ENCODE measurements around the gene IGDCC3.

Gene IGDCC3

DNA sequence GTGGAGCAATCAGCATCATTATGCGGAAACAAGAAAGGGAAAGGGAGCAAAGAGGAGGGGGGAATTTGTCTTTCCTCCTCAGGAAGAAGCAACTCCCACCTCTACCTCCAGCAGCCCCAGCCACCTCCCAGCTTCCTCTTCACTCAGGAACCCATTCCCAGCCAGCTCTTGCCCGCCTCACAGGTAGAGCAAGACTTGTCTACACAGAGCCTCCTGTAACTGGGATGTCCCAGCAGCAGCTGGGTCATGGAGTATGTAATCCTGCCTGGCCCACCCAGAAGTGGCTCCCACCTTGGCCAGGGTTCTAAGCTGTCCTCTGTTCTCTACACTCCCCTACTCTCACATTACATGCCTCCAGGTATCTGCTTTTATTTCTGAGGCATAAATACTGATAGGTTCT is 14.0 kb downstream of the IGDCC3 start:
- Histone ChIP-seq H3K9me2 (ENCODE audit: low read depth, low read length) (no peaks in the 10 kb centered on the region), H3K4me1 (ENCODE audit: insufficient read depth, low read length, severe bottlenecking) (no peaks in the 10 kb centered on the region)
- TF ChIP-seq, protein P1, sequence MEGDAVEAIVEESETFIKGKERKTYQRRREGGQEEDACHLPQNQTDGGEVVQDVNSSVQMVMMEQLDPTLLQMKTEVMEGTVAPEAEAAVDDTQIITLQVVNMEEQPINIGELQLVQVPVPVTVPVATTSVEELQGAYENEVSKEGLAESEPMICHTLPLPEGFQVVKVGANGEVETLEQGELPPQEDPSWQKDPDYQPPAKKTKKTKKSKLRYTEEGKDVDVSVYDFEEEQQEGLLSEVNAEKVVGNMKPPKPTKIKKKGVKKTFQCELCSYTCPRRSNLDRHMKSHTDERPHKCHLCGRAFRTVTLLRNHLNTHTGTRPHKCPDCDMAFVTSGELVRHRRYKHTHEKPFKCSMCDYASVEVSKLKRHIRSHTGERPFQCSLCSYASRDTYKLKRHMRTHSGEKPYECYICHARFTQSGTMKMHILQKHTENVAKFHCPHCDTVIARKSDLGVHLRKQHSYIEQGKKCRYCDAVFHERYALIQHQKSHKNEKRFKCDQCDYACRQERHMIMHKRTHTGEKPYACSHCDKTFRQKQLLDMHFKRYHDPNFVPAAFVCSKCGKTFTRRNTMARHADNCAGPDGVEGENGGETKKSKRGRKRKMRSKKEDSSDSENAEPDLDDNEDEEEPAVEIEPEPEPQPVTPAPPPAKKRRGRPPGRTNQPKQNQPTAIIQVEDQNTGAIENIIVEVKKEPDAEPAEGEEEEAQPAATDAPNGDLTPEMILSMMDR (IDR thresholded peaks at IDR 0.05; ENCODE audit: low read length), result no peak
- TF ChIP-seq EZH2 (IDR thresholded peaks at IDR 0.05; ENCODE audit: borderline replicate concordance, low read length), result no peak

DNA sequence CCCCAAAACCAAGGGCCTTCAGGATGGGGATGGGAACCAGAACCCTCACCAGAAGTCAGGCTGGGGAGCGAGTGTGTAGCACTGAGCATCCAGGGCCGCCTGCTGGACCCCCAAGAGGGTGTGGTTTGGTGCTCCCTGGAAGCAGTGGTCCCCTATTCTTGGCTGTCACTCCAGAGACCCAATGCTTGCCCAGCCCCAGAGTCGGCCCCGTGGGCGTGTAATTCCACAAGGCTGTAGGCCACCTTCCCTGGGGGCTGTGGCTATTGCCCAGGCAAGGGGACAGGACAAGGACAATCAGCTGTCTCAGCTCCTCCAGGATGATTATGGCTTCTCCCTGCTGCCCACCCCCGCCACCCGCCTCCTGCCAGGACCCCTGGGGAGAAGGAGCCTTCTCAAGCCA is 14.5 kb downstream of the IGDCC3 start:
- Histone ChIP-seq H3K9me2 (ENCODE audit: low read depth, low read length) (no peaks in the 10 kb centered on the region), H3K4me3 (ENCODE audit: low read depth, low read length, poor library complexity, severe bottlenecking) (no peak overlapping the region), H3K36me3 (ENCODE audit: insufficient read depth, low read length) (no peaks in the 10 kb centered on the region), H3K27ac (ENCODE audit: low read depth, low read length, poor library complexity, severe bottlenecking) (no peak overlapping the region), H3F3A (ENCODE audit: insufficient read depth, low read length) (no peaks in the 10 kb centered on the region), H3K79me2 (ENCODE audit: insufficient read depth, low read length) (no peaks in the 10 kb centered on the region), H3K9ac (ENCODE audit: low read length) (no peak overlapping the region), H3K9me3 (ENCODE audit: low read length) (no peaks in the 10 kb centered on the region), H4K20me1 (ENCODE audit: insufficient read depth, low read length) (no peaks in the 10 kb centered on the region), H3K4me2 (ENCODE audit: low read length) (no peak overlapping the region), H2AFZ (ENCODE audit: low read length) (no peak overlapping the region), H3K27me3 (ENCODE audit: insufficient read depth, low read length) (no peaks in the 10 kb centered on the region), H3K4me1 (ENCODE audit: insufficient read depth, low read length, severe bottlenecking) (no peaks in the 10 kb centered on the region)
- TF ChIP-seq, protein P1 (IDR thresholded peaks at IDR 0.05; ENCODE audit: low read length), result no peak
- TF ChIP-seq EZH2 (IDR thresholded peaks at IDR 0.05; ENCODE audit: borderline replicate concordance, low read length), result no peak

More for the DNA sequence above, 14.0 kb downstream of the IGDCC3 start:
- Histone ChIP-seq H3K4me2 (ENCODE audit: low read length) (no peak overlapping the region), H3K27me3 (ENCODE audit: insufficient read depth, low read length) (no peaks in the 10 kb centered on the region), H3F3A (ENCODE audit: insufficient read depth, low read length) (no peaks in the 10 kb centered on the region), H4K20me1 (ENCODE audit: insufficient read depth, low read length) (no peaks in the 10 kb centered on the region), H3K4me3 (ENCODE audit: low read depth, low read length, poor library complexity, severe bottlenecking) (no peak overlapping the region), H3K36me3 (ENCODE audit: insufficient read depth, low read length) (no peaks in the 10 kb centered on the region), H3K27ac (ENCODE audit: low read depth, low read length, poor library complexity, severe bottlenecking) (no peak overlapping the region), H3K9ac (ENCODE audit: low read length) (no peak overlapping the region), H2AFZ (ENCODE audit: low read length) (no peak overlapping the region), H3K79me2 (ENCODE audit: insufficient read depth, low read length) (no peaks in the 10 kb centered on the region), H3K9me3 (ENCODE audit: low read length) (no peaks in the 10 kb centered on the region)

DNA sequence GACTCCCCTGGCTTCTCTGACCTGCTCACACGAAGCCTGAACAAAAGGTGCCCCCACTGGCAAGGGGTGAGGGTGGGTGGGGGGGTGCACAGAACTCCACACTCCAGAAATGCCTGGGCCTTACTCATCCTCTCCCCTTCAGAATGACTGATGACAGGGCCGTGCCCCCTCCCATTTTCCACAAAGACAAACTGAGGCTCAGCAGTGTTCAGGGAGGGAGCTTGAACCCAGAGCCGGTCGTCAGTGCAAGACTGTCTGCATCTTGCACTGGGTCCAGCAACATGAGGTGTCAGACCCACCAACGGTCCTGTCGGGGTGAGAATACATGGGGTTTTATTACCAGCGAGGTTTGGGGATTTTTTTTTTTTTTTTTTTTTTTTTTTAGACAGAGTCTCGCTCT is 15.3 kb downstream of the IGDCC3 start:
- Histone ChIP-seq H3K9me3 (ENCODE audit: low read length) (no peaks in the 10 kb centered on the region), H3K27ac (ENCODE audit: low read depth, low read length, poor library complexity, severe bottlenecking) (no peak overlapping the region), H3K36me3 (ENCODE audit: insufficient read depth, low read length) (no peaks in the 10 kb centered on the region), H3K4me2 (ENCODE audit: low read length) (no peak overlapping the region), H3K9ac (ENCODE audit: low read length) (no peak overlapping the region), H3K79me2 (ENCODE audit: insufficient read depth, low read length) (no peaks in the 10 kb centered on the region), H3K9me2 (ENCODE audit: low read depth, low read length) (no peaks in the 10 kb centered on the region), H4K20me1 (ENCODE audit: insufficient read depth, low read length) (no peaks in the 10 kb centered on the region), H2AFZ (ENCODE audit: low read length) (no peak overlapping the region), H3K4me1 (ENCODE audit: insufficient read depth, low read length, severe bottlenecking) (no peaks in the 10 kb centered on the region), H3F3A (ENCODE audit: insufficient read depth, low read length) (no peaks in the 10 kb centered on the region), H3K4me3 (ENCODE audit: low read depth, low read length, poor library complexity, severe bottlenecking) (no peak overlapping the region), H3K27me3 (ENCODE audit: insufficient read depth, low read length) (no peaks in the 10 kb centered on the region)
- no peak for TF ChIP-seq EZH2 (IDR thresholded peaks at IDR 0.05; ENCODE audit: borderline replicate concordance, low read length)
- TF ChIP-seq, protein P1 (IDR thresholded peaks at IDR 0.05; ENCODE audit: low read length), result no peak
